ENCODE measurements around the gene FSIP1. TPM values are rescaled to one million over a fixed set of nuclear protein-coding genes. Genes with fewer than 3 reads are reported as not detected.
A peak's percentile ranks its signal among the peaks of the same experiment; 100 is the strongest.

The FSIP1 gene
- total RNA-seq, 1 experiment from 2014 or later = 0.61 TPM

GRCh38 chr15:39628546-39629257 is 153.9 kb downstream of the FSIP1 start (continued):
- TF ChIP-seq CBFB (CRISPR knock-in tag; IDR thresholded peaks at IDR 0.05; ENCODE audit: low read depth) (no peak), ZNF425 (CRISPR knock-in tag; conservative IDR thresholded peaks at IDR 0.05) (no peak), FOXP1 (CRISPR knock-in tag; IDR thresholded peaks at IDR 0.05; ENCODE audit: borderline replicate concordance) (no peak), TEAD4 (CRISPR knock-in tag; IDR thresholded peaks at IDR 0.05) (no peak), USF1 (CRISPR knock-in tag; IDR thresholded peaks at IDR 0.05) (no peak)

- H3K27ac Mint-ChIP-seq = no peak overlapping the region
- POLR2A ChIA-PET = no interaction called here
- no peak for DNase-seq (ENCODE audit: low spot score)
Measured at GRCh38 chr15:39628144-39628508, 154.5 kb downstream of the FSIP1 start.

More at GRCh38 chr15:39628144-39628508, 154.5 kb downstream of the FSIP1 start:
- Mint-ChIP-seq H3K4me3 (no peak overlapping the region), H3K27me3 (ENCODE audit: low read depth) (no peaks in the 10 kb centered on the region), H3K4me1 (no peaks in the 10 kb centered on the region), H3K9me3 (0 out of 2 replicates have a peak, but pooled peaks cover 11% of the 10 kb centered on the region), H3K36me3 (no peaks in the 10 kb centered on the region)
- TF ChIP-seq NFE2L1 (CRISPR knock-in tag; IDR thresholded peaks at IDR 0.05) (no peak), GABPB1 (CRISPR knock-in tag; IDR thresholded peaks at IDR 0.05) (no peak), FOXP1 (CRISPR knock-in tag; IDR thresholded peaks at IDR 0.05; ENCODE audit: borderline replicate concordance) (no peak), MLX (CRISPR knock-in tag; IDR thresholded peaks at IDR 0.05) (no peak), ZSCAN18 (CRISPR knock-in tag; IDR thresholded peaks at IDR 0.05) (no peak), MXD4 (CRISPR knock-in tag; IDR thresholded peaks at IDR 0.05; ENCODE audit: borderline replicate concordance) (no peak), TCF7 (CRISPR knock-in tag; IDR thresholded peaks at IDR 0.05; ENCODE audit: low read depth) (no peak), ATF6 (CRISPR knock-in tag; IDR thresholded peaks at IDR 0.05) (no peak), CTCF (IDR thresholded peaks at IDR 0.05) (no peak), CDX4 (CRISPR knock-in tag; IDR thresholded peaks at IDR 0.05; ENCODE audit: borderline replicate concordance) (no peak), ZNF138 (CRISPR knock-in tag; conservative IDR thresholded peaks at IDR 0.05) (no peak), NR3C1 (CRISPR knock-in tag; conservative IDR thresholded peaks at IDR 0.05; ENCODE audit: low read depth) (no peak), FOXK1 (CRISPR knock-in tag; IDR thresholded peaks at IDR 0.05) (no peak)
- CTCF ChIA-PET = interaction anchor here (1.6 to 2.4 kb wide), 3 partner anchors 14 to 129 kb away, joined by 5 to 33 read pairs (median 6); partner anchors contain the start of gene THBS1
- peak; percentile 62 for ATAC-seq
